WTC11 (cell line): Measurements from ENCODE around the gene HIBADH. TPM values are rescaled to one million over a fixed set of nuclear protein-coding genes. Genes with fewer than 3 reads are reported as not detected.

Experiments
- ATAC-seq: fragments of 200-7000 bp; cut with Tn5 transposase; 2 replicates; pipeline ENCODE4 v1.10.0; 2021; ENCODE audit warnings: mild to moderate bottlenecking, moderate library complexity
- CTCF ChIA-PET: fragments of 300-600 bp; sonication (Branson Sonifier 250); formaldehyde crosslinking; loops from one replicate; lab custom pipeline; 2021; ENCODE audit warnings: antibody characterized with exemption; lab: Charles Lee
- POLR2A ChIA-PET: fragments of 350-600 bp; sonication (Branson Sonifier 250); formaldehyde crosslinking; loops from one replicate; lab custom pipeline; 2021; ENCODE audit warnings: antibody characterized with exemption; lab: Charles Lee
- DNase-seq: peaks from one replicate; pipeline ENCODE4 v3.0.0; 2021; ENCODE audit warnings: low spot score
- H3K27ac Mint-ChIP-seq: 2 replicates; pipeline ENCODE4 v1.8.0; 2021; ENCODE audit warnings: mixed read lengths
- H3K27me3 Mint-ChIP-seq: 2 replicates; pipeline ENCODE4 v1.8.0; 2021; ENCODE audit warnings: low read depth, mild to moderate bottlenecking, moderate library complexity, mixed read lengths
- H3K36me3 Mint-ChIP-seq: 2 replicates; pipeline ENCODE4 v1.8.0; 2021; ENCODE audit warnings: mixed read lengths
- H3K4me1 Mint-ChIP-seq: 2 replicates; pipeline ENCODE4 v1.8.0; 2022; ENCODE audit warnings: mixed read lengths
- H3K4me3 Mint-ChIP-seq: 2 replicates; pipeline ENCODE4 v1.8.0; 2021; ENCODE audit warnings: mild to moderate bottlenecking, moderate library complexity, mixed read lengths
- H3K9me3 Mint-ChIP-seq: 2 replicates; pipeline ENCODE4 v1.8.0; 2021; ENCODE audit warnings: mixed read lengths
- ESRRA ChIP-seq: sonication (generic); formaldehyde crosslinking; IDR thresholded peaks from 2 replicates; pipeline ENCODE4 v1.8.1; 2022; ENCODE audit warnings: mild to moderate bottlenecking, missing genetic modification reagents, borderline replicate concordance
- FOXP4 ChIP-seq: sonication (generic); formaldehyde crosslinking; IDR thresholded peaks from 2 replicates; pipeline ENCODE4 v1.8.0; 2022; ENCODE audit warnings: mild to moderate bottlenecking, missing genetic modification reagents
- GRHL2 ChIP-seq: fragments of 250-450 bp; sonication (Bioruptor Pico); IDR thresholded peaks from 2 replicates; pipeline ENCODE4 v1.8.0; 2022; ENCODE audit warnings: mild to moderate bottlenecking, moderate library complexity; ENCODE audit not compliant: insufficient replicate concordance, severe bottlenecking
- JUN ChIP-seq: sonication (generic); formaldehyde crosslinking; IDR thresholded peaks from 2 replicates; pipeline ENCODE4 v1.8.0; 2023; ENCODE audit warnings: mild to moderate bottlenecking, missing genetic modification reagents
- MAX ChIP-seq: sonication (generic); formaldehyde crosslinking; IDR thresholded peaks from 2 replicates; pipeline ENCODE4 v1.8.0; 2022; ENCODE audit warnings: mild to moderate bottlenecking, missing genetic modification reagents
- MYBL2 ChIP-seq: sonication (generic); formaldehyde crosslinking; IDR thresholded peaks from 2 replicates; pipeline ENCODE4 v1.8.1; 2023; ENCODE audit warnings: mild to moderate bottlenecking, moderate library complexity, missing genetic modification reagents
- NR1H2 ChIP-seq: sonication (generic); formaldehyde crosslinking; IDR thresholded peaks from 2 replicates; pipeline ENCODE4 v1.9.0; 2021; ENCODE audit warnings: mild to moderate bottlenecking, moderate library complexity, missing genetic modification reagents
- SOX15 ChIP-seq: fragments of 250-450 bp; sonication (Bioruptor Pico); IDR thresholded peaks from 2 replicates; pipeline ENCODE4 v1.9.0; 2021; ENCODE audit warnings: mild to moderate bottlenecking
- STAT6 ChIP-seq: sonication (generic); formaldehyde crosslinking; conservative IDR thresholded peaks from 2 replicates; pipeline ENCODE4 v1.8.1; 2023; ENCODE audit warnings: mild to moderate bottlenecking, low read depth, missing genetic modification reagents, moderate library complexity
- ZNF317 ChIP-seq: sonication (generic); formaldehyde crosslinking; IDR thresholded peaks from 2 replicates; pipeline ENCODE4 v1.8.1; 2023; ENCODE audit warnings: low read depth, mild to moderate bottlenecking, moderate library complexity, missing genetic modification reagents, borderline replicate concordance
- ZNF396 ChIP-seq: fragments of 250-450 bp; sonication (Bioruptor Pico); IDR thresholded peaks from 2 replicates; pipeline ENCODE4 v1.8.0; 2021; ENCODE audit warnings: mild to moderate bottlenecking, moderate library complexity, borderline replicate concordance
- ZNF425 ChIP-seq: fragments of 250-450 bp; sonication (Bioruptor Pico); conservative IDR thresholded peaks from 2 replicates; pipeline ENCODE4 v1.9.0; 2021; ENCODE audit warnings: mild to moderate bottlenecking
- total RNA-seq: library from RNA; stranded (reverse); gene quantifications from 3 replicates; pipeline ENCODE4 v1.2.3, GENCODE V29; 2021
- TF ChIP-seq, protein P1 (sequence below): fragments of 250-450 bp; sonication (Bioruptor Pico); IDR thresholded peaks from 2 replicates; pipeline ENCODE4 v1.9.0; 2021; ENCODE audit warnings: mild to moderate bottlenecking
- TF ChIP-seq, protein P2 (sequence below): sonication (generic); formaldehyde crosslinking; IDR thresholded peaks from 2 replicates; pipeline ENCODE4 v1.8.1; 2023; ENCODE audit warnings: mild to moderate bottlenecking, missing genetic modification reagents, moderate library complexity
- TF ChIP-seq, protein P3 (sequence below): sonication (generic); formaldehyde crosslinking; IDR thresholded peaks from 2 replicates; pipeline ENCODE4 v1.8.0; 2022; ENCODE audit warnings: mild to moderate bottlenecking, missing genetic modification reagents
- TF ChIP-seq, protein P4 (sequence below): fragments of 250-450 bp; sonication (Bioruptor Pico); IDR thresholded peaks from 2 replicates; pipeline ENCODE4 v1.8.0; 2021; ENCODE audit warnings: mild to moderate bottlenecking
- TF ChIP-seq, protein P5 (sequence below): sonication (generic); formaldehyde crosslinking; conservative IDR thresholded peaks from 2 replicates; pipeline ENCODE4 v1.8.1; 2022; ENCODE audit warnings: mild to moderate bottlenecking, missing genetic modification reagents
- TF ChIP-seq, protein P6 (sequence below): sonication (generic); formaldehyde crosslinking; IDR thresholded peaks from 2 replicates; pipeline ENCODE4 v1.8.1; 2022; ENCODE audit warnings: low read depth, mild to moderate bottlenecking, moderate library complexity, missing genetic modification reagents, borderline replicate concordance

HIBADH gene
- total RNA-seq, 1 experiment from 2014 or later: 27.9 TPM

DNA sequence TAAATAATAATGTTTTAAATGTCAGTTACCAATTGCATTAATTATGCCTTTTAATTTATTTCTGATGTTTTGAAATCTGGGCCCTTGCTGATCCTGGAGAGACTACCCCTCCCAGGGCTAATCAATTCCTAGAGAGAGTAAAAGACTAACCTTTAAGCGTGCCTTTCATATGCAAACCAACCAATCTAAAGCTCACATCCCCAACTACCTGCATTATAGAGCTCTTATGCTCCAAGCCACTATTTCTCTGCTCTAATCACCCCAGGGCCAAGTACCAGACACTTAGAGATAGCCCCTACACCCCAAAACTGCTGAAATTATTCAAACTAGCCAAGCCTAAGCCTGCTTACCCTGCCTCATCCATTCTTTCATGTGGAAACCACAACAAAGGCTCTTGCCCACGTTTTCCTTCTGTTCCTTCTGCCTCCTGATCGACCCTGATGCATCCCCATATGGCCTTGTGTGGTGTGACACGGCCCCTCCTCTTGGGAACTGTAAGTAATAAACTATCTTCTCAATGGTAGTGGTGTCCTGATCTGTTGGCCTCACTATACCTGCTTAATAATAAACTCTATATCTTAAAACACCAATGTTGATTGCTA lies 97.7 kb downstream of the HIBADH start:
- POLR2A ChIA-PET: no interaction called here
- H3K27ac Mint-ChIP-seq: no peak overlapping the region
- peaks cover 21% of the 10 kb centered on the region for H3K36me3 Mint-ChIP-seq
- no peak overlapping the region for H3K4me3 Mint-ChIP-seq
- CTCF ChIA-PET: interaction anchor here (1.5 kb wide), 1 partner anchor 42 kb away, joined by 3 read pairs; no protein-coding TSS in a partner anchor
- H3K9me3 Mint-ChIP-seq: peaks cover 23% of the 10 kb centered on the region
- peaks cover 53% of the 10 kb centered on the region for H3K27me3 Mint-ChIP-seq
- TF ChIP-seq STAT6 (no peak), ZNF396 (no peak), GRHL2 (CRISPR knock-in tag) (no peak), JUN (CRISPR knock-in tag) (no peak), MAX (CRISPR knock-in tag) (no peak), SOX15 (CRISPR knock-in tag) (no peak), MYBL2 (no peak), ZNF317 (no peak), FOXP4 (no peak), NR1H2 (CRISPR knock-in tag) (no peak), ESRRA (CRISPR knock-in tag) (no peak), ZNF425 (no peak)
- TF ChIP-seq, protein P1, sequence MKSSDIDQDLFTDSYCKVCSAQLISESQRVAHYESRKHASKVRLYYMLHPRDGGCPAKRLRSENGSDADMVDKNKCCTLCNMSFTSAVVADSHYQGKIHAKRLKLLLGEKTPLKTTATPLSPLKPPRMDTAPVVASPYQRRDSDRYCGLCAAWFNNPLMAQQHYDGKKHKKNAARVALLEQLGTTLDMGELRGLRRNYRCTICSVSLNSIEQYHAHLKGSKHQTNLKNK: no peak
- TF ChIP-seq, protein P2, sequence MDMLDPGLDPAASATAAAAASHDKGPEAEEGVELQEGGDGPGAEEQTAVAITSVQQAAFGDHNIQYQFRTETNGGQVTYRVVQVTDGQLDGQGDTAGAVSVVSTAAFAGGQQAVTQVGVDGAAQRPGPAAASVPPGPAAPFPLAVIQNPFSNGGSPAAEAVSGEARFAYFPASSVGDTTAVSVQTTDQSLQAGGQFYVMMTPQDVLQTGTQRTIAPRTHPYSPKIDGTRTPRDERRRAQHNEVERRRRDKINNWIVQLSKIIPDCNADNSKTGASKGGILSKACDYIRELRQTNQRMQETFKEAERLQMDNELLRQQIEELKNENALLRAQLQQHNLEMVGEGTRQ (CRISPR knock-in tag): no peak
- TF ChIP-seq, protein P3, sequence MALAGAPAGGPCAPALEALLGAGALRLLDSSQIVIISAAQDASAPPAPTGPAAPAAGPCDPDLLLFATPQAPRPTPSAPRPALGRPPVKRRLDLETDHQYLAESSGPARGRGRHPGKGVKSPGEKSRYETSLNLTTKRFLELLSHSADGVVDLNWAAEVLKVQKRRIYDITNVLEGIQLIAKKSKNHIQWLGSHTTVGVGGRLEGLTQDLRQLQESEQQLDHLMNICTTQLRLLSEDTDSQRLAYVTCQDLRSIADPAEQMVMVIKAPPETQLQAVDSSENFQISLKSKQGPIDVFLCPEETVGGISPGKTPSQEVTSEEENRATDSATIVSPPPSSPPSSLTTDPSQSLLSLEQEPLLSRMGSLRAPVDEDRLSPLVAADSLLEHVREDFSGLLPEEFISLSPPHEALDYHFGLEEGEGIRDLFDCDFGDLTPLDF (CRISPR knock-in tag): no peak
- TF ChIP-seq, protein P4, sequence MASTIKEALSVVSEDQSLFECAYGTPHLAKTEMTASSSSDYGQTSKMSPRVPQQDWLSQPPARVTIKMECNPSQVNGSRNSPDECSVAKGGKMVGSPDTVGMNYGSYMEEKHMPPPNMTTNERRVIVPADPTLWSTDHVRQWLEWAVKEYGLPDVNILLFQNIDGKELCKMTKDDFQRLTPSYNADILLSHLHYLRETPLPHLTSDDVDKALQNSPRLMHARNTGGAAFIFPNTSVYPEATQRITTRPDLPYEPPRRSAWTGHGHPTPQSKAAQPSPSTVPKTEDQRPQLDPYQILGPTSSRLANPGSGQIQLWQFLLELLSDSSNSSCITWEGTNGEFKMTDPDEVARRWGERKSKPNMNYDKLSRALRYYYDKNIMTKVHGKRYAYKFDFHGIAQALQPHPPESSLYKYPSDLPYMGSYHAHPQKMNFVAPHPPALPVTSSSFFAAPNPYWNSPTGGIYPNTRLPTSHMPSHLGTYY: no peak
- TF ChIP-seq, protein P5, sequence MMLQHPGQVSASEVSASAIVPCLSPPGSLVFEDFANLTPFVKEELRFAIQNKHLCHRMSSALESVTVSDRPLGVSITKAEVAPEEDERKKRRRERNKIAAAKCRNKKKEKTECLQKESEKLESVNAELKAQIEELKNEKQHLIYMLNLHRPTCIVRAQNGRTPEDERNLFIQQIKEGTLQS (CRISPR knock-in tag): no peak
- TF ChIP-seq, protein P6, sequence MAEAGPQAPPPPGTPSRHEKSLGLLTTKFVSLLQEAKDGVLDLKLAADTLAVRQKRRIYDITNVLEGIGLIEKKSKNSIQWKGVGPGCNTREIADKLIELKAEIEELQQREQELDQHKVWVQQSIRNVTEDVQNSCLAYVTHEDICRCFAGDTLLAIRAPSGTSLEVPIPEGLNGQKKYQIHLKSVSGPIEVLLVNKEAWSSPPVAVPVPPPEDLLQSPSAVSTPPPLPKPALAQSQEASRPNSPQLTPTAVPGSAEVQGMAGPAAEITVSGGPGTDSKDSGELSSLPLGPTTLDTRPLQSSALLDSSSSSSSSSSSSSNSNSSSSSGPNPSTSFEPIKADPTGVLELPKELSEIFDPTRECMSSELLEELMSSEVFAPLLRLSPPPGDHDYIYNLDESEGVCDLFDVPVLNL (CRISPR knock-in tag): no peak
- H3K4me1 Mint-ChIP-seq: peaks cover 14% of the 10 kb centered on the region
- ATAC-seq: peak; percentile 97
- DNase-seq: no peak
